Cardiac muscle cell (in vitro differentiated cells and primary cell): Measurements from ENCODE around the gene SLC12A5. TPM values are rescaled to one million over a fixed set of nuclear protein-coding genes. Genes with fewer than 3 reads are reported as not detected.
"Not testable (repeated sequence)": the region's sequence is repeated elsewhere in the genome, so short reads cannot be mapped to it uniquely, and the experiment has no call there.

ENCODE experiments used
- DNase-seq, 2 donors: peaks; one replicate each; pipeline versions ENCODE4 v3.0.0 to v3.0.0-alpha.2; 2010 to 2017; ENCODE audit warnings: low read depth in 1 of 2, low spot score in 1 of 2
- H3K27ac ChIP-seq: fragments of 200-600 bp; sonication (generic); 2 replicates; pipeline ENCODE4 v1.5.1; 2016
- H3K27me3 ChIP-seq: fragments of 200-600 bp; sonication (generic); 2 replicates; pipeline ENCODE4 v1.6.0; 2016; ENCODE audit warnings: control low read depth
- H3K36me3 ChIP-seq: fragments of 200-600 bp; sonication (generic); 2 replicates; pipeline ENCODE4 v1.5.1; 2016; ENCODE audit warnings: control low read depth
- H3K4me1 ChIP-seq: fragments of 200-600 bp; sonication (generic); 2 replicates; pipeline ENCODE4 v1.8.1; 2017; ENCODE audit warnings: low read depth, mild to moderate bottlenecking, mixed run types
- H3K4me3 ChIP-seq: fragments of 200-600 bp; sonication (generic); 2 replicates; pipeline ENCODE4 v1.5.1; 2016; ENCODE audit warnings: mild to moderate bottlenecking
- H3K9me3 ChIP-seq: fragments of 200-600 bp; sonication (generic); 2 replicates; pipeline ENCODE4 v1.5.1; 2017; ENCODE audit warnings: low read depth, mild to moderate bottlenecking, control low read depth
- polyA plus RNA-seq: library from polyadenylated mRNA; unstranded; fragments of >200 nt; fragmentation: Nextera tagmentation; extraction: Ambion mirVana; gene quantifications from 2 replicates; pipeline ENCODE4 v1.2.1, GENCODE V29; 2016
- total RNA-seq: library from RNA; depleted of rRNA; stranded (reverse); fragments of >200 nt; gene quantifications from 2 replicates; pipeline ENCODE4 v1.2.3, GENCODE V29; 2016
- TF ChIP-seq, protein P1 (sequence below): IDR thresholded peaks from 2 replicates; pipeline ENCODE4 v1.5.1; 2012; ENCODE audit warnings: low read depth, mild to moderate bottlenecking, low read length

SLC12A5 gene
- total and polyA plus RNA-seq, 2 experiments from 2014 or later: 8.3 to 27.9 TPM

DNA sequence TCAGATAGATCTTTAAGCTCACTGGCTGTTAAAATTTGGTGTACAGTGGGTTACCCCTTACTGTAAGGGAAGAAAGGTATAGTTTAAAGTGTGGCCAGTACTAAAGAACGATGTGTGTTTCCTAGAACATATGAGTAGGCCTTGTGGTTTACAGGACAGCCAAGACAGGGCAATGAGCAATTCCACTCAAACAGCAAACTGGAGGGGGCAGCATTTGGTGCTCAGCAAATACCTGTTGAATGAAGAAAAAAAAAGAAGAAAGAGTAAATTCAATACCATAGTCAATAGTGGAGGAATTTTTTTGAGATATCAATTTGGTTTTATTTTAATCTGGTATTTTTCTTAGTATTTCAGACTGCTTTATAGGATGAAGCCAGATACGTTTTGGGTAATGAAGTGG, 64.5 kb downstream of the SLC12A5 start:
- H3K9me3 ChIP-seq: no peaks in the 10 kb centered on the region
- TF ChIP-seq, protein P1, sequence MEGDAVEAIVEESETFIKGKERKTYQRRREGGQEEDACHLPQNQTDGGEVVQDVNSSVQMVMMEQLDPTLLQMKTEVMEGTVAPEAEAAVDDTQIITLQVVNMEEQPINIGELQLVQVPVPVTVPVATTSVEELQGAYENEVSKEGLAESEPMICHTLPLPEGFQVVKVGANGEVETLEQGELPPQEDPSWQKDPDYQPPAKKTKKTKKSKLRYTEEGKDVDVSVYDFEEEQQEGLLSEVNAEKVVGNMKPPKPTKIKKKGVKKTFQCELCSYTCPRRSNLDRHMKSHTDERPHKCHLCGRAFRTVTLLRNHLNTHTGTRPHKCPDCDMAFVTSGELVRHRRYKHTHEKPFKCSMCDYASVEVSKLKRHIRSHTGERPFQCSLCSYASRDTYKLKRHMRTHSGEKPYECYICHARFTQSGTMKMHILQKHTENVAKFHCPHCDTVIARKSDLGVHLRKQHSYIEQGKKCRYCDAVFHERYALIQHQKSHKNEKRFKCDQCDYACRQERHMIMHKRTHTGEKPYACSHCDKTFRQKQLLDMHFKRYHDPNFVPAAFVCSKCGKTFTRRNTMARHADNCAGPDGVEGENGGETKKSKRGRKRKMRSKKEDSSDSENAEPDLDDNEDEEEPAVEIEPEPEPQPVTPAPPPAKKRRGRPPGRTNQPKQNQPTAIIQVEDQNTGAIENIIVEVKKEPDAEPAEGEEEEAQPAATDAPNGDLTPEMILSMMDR: no peak
- H3K27ac ChIP-seq: no peak overlapping the region
- no peaks in the 10 kb centered on the region for H3K36me3 ChIP-seq
- H3K27me3 ChIP-seq: peaks cover 5% of the 10 kb centered on the region
- DNase-seq: no peak
- H3K4me1 ChIP-seq: peaks cover 5% of the 10 kb centered on the region
- H3K4me3 ChIP-seq: no peak overlapping the region

DNA sequence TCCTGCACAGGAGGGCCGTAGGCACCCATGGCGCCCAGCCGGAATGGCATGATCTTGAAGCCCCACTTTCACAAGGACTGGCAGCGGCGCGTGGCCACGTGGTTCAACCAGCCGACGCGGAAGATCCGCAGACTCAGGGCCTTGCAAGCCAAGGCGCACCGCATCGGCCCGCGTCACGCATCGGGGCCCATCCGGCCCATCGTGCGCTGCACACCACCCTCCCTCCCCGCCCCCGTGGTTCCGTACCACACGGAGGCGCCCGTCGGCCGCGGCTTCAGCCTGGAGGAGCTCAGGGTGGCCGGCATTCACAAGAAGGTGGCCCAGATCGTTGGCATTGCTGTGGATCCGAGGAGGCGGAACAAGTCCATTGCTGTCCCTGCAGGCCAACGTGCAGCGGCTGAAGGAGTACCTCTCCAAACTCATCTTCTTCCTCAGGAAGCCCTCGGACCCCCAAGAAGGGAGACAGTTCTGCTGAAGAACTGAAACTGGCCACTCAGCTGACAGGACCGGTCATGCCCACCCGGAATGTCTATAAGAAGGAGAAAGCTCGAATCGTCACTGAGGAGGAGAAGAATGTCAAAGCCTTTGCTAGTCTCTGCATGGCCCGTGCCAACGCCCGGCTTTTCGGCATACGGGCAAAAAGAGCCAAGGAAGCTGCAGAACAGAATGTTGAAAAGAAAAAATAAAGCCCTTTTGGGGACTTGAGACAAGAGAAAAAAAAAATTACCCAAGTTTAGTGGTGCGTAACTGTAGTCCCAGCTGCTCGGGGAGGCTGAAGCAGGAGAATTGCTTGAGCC, 70.7 kb downstream of the SLC12A5 start:
- TF ChIP-seq, protein P1: peak; percentile 9
- no peak overlapping the region for H3K4me3 ChIP-seq
- peaks cover 19% of the 10 kb centered on the region for H3K27me3 ChIP-seq
- peak in 1 of 2 donors; percentile 23 for DNase-seq
- H3K27ac ChIP-seq: no peak overlapping the region
- no peaks in the 10 kb centered on the region for H3K9me3 ChIP-seq
- H3K36me3 ChIP-seq: no peaks in the 10 kb centered on the region
- H3K4me1 ChIP-seq: no peaks in the 10 kb centered on the region

DNA sequence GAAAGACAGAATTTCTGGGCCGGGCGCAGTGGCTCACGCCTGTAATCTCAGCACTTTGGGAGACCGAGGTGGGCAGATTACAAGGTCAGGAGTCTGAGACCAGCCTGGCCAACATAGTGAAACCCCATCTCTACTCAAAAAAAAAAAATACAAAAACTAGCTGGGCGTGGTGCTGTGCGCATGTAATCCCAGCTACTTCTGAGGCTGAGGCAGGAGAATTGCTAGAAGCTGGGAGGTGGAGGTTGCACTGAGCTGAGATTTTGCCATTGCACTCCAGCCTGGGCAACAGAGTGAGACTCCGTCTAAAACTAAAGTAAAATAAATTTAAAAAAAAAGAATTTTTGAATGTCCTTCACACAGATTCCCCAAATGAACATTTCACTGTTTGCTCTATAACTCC, 71.4 kb downstream of the SLC12A5 start:
- H3K4me1 ChIP-seq, H3K9me3 ChIP-seq, H3K36me3 ChIP-seq, H3K27ac ChIP-seq, DNase-seq, H3K4me3 ChIP-seq: not testable (repeated sequence)
- peaks cover 19% of the 10 kb centered on the region for H3K27me3 ChIP-seq

DNA sequence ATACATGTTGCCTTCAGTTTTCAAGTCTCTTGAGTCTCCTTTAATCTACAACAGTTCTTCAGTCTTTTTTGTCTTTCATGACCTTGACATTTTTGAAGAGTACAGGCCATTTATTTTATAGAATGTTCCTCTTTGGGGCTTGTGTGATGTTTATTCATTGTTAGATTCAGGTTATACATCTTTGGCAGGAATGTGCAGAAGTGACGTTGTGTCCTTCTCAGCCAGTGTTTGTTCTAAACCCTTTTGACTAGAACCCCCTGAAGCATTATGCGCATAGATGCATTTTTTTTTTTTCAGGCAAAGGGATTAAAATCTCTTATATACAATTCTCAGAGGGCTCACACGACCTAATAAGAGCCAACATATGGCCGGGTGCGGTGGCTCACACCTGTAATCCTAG, 72.0 kb downstream of the SLC12A5 start:
- no peak for DNase-seq
- Histone ChIP-seq H3K27me3 (peaks cover 19% of the 10 kb centered on the region), H3K27ac (no peak overlapping the region)

DNA sequence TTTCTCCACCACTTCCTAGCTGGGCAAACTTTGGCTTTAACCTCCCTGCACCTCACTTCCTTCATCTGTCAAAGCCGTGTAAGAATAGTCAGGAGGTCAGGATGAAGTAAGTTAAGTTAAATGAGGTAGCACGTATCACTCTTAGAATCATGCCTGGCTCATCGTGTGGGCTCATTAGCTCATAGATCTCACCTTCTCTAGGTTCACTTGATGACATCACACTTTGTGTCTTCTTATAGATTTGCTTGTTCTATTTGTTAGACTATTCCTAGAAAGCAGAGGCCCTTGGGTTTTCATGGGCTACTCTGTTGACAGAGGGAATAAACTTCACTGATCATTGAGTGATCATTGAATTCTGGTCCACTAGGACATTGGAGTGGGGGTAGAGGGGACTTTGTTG, 72.9 kb downstream of the SLC12A5 start:
- no peak for DNase-seq
- H3K9me3 ChIP-seq: no peaks in the 10 kb centered on the region
- peaks cover 19% of the 10 kb centered on the region for H3K27me3 ChIP-seq
- no peaks in the 10 kb centered on the region for H3K4me1 ChIP-seq
- H3K4me3 ChIP-seq: no peak overlapping the region
- no peaks in the 10 kb centered on the region for H3K36me3 ChIP-seq
- TF ChIP-seq, protein P1: no peak
- H3K27ac ChIP-seq: no peak overlapping the region

More for the DNA sequence above, 72.0 kb downstream of the SLC12A5 start:
- TF ChIP-seq, protein P1: no peak
- H3K36me3 ChIP-seq: no peaks in the 10 kb centered on the region
- no peaks in the 10 kb centered on the region for H3K9me3 ChIP-seq
- H3K4me1 ChIP-seq: no peaks in the 10 kb centered on the region
- no peak overlapping the region for H3K4me3 ChIP-seq

DNA sequence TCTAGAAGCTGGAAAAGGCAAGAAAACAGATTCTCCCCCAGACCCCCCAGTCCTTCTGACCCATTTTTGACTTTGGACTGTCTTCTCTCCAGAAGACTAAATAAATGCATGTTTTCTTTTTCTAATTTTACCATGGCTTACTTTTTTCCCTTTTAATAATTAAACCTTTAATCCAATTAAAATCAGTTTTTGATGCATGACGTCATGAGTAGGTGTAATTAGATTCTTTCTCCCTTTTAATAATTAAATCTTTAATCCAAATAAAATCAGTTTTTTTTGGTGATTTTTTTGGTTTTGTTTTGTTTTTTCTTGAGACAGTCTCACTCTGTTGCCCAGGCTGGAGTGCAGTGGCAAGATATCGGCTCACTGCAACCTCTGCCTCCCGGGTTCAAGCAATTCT, 73.9 kb downstream of the SLC12A5 start:
- Histone ChIP-seq H3K4me3 (no peak overlapping the region), H3K36me3 (no peaks in the 10 kb centered on the region), H3K27me3 (peaks cover 17% of the 10 kb centered on the region), H3K4me1 (no peaks in the 10 kb centered on the region), H3K9me3 (no peaks in the 10 kb centered on the region), H3K27ac (no peak overlapping the region)
- no peak for DNase-seq
- TF ChIP-seq, protein P1: no peak
